NCI-H774 (cell line): ENCODE measurements around the gene ZNF22.

Experiments used
- DNase-seq: peaks from one replicate; lab custom pipeline; 2025; lab: John Stamatoyannopoulos, UW

Gene ZNF22

DNA sequence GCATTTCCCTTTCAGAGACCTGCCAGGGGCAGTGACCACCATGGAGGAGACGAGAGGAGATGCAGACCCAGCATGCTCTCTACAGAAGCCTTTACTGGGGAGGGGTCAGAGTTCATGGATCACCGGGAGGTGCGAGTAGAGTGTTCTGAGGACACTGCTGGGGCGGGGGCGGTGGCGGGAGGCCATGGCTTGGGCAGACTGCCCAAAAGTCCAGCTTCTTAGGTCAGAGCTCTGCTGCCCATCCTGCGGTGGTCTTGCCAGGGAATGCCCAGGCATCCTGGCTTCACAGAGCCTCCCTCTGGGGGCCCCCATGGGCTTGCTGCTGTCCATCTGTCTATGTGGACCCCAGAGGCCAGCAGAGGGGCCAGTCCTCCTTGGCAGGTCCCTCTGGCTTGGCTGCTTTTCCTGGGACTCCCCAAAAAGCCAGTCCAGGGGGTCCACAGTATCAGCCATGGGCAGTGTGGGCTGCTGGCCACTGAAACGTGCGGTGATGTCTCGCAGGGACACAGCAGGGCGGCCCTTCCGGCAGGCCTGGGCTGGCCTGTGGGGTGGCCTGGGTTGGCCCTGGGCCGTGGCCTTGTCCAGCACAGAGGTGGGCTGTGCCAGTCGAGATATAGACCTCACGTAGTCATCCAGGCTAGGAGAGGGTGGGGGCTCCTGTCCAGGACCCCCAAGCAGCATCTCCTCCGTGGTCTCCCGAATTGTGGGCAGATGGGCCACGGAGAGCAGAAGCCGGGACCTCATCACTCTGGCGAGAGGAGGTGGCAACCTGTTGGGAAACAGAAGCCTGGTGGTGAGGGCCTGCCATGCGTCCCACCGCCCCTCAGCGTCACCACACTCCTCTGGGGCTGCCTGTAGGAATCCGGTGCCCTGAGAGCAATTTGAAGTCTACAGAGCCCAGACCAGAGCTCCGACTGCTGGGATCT, 23.2 kb upstream of the ZNF22 start:
- no peak for DNase-seq

GRCh38 chr10:44978213-44978569, 22.5 kb upstream of the ZNF22 start:
- DNase-seq, result no peak

- DNase-seq, result peak; percentile 92
These were observed 22.0 kb upstream of the ZNF22 start, which contains the start of gene DEPP1 for GRCh38 chr10:44978570-44979280. Gene DEPP1 (minus strand): TSS chr10:44978809. CDS start chr10:44978030, 779 bp downstream.

DNA sequence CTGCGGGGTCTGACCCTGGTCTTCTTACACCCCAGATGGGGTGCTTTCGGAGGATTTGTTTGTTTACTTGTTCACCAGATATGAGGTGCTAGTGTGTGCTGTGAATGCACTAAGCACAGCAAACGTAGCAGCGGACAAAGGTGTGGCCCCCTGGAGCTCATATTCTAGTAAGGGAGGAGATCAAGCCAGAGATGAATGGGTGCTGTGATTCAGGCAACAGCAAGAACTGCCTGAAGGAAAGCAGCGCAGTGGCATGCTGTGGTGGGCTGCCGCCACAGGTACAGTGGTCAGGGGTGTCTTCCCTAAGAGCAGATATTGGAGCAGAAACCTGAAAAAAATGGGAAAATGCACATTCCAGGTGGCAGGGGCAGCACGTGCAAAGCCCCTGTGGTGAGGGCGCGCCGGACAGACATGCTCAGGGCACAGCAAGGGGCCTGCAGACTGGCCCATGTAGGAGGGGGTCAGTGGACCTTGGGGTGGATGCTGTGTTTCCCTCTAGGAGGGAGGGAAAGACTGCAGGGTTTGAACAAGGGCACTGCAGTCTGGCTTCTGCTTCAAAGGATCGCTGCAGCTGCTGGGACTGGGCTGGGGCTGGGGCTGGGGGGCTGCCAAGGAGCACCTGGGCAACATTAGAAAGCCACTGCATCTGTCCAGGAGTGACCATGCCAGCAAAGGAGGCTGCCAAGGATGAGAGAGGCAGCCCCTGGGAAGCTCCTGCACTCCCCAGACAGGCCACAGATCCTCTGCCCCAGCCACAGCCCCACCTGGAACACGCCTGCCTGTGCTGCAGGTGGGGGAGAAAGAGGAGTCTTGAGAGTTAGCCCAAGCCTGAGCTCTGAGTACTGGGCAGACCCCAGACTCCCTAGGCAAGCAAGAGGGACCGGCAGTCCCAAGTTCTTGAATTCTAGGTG, 21.2 kb upstream of the ZNF22 start:
- DNase-seq, result no peak

- no peak for DNase-seq
These were observed 20.2 kb upstream of the ZNF22 start for GRCh38 chr10:44980309-44981171.

DNA sequence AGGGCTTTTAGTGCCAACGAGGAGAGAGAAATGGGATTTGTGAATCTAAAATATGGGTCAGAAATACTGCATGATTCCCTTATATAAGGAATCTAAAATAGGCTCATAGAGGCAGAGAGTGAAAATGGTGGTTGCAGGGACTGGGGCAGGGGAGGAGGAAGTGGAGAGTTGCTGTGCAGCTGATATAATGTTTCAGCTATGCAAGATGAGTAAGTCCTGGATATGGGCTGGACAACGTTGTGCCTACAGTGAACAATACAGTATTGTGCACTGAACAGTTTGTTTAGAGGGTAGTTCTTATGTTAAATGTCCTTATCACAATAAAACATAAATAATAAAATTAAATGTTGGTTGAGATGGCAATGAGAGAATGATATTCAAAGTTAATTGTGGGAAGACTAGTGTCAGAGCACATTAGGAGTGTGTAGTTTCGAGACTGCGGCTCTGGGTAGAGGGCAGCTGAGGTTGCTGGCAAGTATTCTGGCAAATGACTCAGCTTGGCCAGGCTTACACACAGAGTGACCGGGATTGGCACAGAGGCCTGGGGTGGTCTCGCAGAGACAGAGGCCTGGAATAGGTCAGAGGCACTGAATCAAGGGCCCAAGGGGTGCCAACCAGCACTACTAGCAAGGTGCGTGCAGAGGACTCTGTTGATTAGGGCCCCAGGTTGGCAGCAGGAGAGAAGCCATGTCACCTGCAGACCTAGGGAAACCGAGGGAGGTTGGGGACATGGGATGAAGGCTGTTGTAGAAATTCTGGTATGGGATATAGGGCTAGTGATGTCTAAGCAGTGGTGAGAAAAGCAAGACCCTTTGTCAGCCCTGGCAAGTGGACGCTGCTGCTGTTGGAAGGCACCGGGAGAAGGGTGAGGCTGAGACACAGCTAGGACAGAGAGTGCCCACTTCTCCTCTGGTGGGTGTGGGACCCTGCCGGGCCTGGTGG, 19.3 kb upstream of the ZNF22 start:
- no peak for DNase-seq

- DNase-seq, result no peak
These were observed 18.6 kb upstream of the ZNF22 start for GRCh38 chr10:44982114-44982460.

DNA sequence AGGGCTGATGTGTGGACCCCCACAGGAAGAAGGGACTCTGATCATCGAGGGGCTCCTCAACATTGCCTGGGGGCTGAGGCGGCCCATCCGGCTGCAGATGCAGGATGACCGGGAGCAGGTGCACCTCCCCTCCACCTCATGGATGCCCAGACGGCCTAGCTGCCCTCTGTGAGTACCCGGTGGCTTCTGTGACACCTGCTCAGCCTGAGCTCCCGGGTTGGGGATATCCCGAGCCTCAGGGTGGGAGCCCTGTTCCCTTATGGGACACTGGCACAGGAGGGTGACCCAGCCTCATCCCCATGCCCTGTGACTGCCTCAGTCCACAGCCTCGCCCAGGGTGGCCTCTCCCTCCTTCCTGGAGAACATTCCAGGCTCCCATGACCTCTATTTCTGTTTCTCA, 18.2 kb upstream of the ZNF22 start:
- DNase-seq, result no peak

DNA sequence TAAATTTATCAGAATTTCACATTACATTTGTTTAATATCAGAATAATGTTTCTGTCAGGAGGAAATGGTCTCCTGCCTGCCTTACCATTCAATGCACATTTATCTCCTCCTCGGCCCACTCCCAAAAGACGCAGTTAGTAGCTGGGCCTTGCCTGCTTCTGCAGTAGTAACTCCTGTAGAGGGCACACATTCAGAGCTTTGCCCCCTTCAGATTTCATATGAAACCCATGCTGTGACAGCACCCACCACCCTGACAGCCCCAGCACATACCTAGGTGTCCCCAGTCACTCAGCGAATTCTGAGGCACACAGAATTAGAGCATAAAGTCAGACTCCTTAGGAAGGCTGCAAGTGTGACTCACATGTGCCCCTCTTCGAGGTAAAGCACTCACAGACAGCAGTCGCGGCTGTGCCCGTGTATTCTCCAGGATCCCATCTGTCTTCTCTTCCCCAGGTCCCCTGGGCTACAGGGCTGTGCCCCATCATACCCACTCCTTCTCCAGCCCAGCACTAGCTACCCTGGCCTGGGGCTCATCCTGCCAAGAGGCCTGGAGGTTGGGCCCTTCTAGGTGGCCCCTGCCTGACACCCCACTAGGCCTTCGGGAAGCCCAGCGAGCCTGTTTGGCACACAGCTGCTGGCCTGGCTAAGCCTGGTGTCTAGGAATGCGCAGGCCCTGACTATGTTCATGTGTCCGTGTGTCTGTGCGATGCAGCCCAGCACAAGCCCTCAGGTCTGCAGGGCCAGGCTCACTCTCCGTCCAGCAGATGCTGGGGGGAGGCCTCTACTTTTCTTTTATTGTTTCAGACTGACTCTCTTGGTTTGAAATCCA, 17.4 kb upstream of the ZNF22 start:
- no peak for DNase-seq

- no peak for DNase-seq
These were observed 16.8 kb upstream of the ZNF22 start for GRCh38 chr10:44983895-44984278.

DNA sequence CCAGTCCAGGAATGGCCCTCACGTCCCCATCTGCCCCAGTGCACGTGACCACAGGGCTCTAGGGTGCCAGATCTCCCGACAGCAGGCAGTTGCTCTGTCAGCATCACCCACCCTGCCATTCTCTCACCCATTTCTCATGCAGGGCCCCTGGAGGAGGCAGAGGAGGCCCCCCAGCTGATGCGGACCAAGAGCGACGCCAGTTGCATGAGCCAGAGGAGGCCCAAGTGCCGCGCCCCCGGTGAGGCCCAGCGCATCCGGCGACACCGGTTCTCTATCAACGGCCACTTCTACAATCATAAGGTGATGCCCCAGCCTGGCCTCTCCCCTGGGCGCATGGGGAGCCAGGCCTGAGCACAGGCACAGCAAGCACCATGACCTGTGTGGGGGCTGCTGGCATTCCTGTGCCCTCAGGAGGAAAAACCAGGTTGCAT, 16.0 kb upstream of the ZNF22 start:
- no peak for DNase-seq

DNA sequence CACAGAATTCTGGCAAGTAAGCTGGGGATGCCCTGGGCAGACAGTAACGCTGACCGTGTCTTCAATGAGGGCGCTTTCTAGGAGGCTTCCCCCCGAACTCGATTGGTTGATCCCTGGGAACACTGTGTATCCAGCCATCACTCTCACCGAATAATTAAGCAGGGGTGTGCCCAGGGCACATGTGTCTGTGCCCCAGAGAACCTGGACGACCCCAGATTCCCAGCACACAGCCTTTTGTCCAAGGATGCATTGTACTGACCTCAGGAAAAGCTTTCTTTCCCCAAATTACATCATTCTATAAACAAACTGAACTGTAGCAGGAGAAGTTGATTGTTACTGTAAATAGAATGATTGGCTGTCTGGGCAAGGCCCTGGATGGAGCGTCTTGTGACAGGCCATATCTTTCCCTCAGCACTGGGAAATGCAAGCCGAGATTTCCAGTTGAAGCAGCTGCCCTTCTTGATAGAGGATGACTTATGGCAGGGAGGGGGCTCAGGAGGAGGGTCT, 15.5 kb upstream of the ZNF22 start:
- DNase-seq, result no peak

GRCh38 chr10:44986179-44986578, 14.5 kb upstream of the ZNF22 start:
- DNase-seq, result no peak

GRCh38 chr10:44986670-44987069, 14.1 kb upstream of the ZNF22 start:
- DNase-seq, result no peak

GRCh38 chr10:44988957-44989585, 11.7 kb upstream of the ZNF22 start:
- DNase-seq, result no peak

DNA sequence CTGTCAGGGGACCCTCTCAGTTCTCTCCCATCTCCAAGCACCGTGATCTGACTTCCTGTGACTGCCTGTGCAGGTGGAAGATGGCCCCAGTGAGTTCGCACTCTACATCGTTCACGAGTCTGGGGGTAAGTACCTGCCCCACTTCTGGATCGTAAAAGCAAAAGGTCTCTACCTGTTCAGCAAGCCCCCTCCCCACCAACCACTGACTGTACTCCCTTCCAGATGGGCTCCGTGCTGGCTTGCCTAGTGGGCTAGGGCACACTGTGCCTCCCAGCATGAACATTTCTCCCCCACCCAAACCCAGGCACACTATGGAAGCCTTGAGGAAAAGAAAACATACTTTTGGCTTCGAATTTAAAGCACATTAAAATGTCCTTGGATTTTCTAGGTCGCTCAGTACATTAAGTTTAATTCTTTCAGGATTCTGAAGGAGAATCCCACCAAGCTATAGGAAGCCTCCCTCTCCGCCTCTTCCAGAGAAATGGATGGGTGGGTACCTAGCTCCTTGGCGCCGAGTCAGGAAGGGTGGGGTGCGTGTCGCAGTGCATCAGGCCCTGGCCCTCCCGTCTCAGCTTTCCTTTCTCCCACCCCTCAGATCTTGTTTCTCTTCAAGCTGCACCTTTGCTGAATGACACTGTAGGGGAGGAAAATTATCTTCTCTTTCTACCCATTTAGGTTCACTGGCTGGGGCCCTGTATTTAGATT, 11.0 kb upstream of the ZNF22 start:
- DNase-seq, result no peak

DNA sequence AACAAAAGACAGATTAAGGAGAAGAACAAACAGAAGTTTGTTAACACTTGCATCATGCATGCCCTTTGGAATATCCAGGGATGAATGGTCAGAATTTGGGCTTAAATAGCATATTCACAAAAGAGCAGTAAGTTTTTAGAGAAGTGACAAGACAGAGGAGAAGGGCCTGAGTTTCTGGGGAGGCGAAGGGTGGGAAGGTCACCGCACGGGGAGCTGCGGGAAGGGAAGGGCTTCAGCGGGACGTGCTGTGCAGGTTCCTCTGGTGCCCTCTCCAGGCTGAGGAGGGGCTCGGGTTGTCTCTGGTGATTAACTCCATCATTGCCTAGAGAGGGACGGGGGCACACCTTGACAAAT, 10.4 kb upstream of the ZNF22 start:
- no peak for DNase-seq

DNA sequence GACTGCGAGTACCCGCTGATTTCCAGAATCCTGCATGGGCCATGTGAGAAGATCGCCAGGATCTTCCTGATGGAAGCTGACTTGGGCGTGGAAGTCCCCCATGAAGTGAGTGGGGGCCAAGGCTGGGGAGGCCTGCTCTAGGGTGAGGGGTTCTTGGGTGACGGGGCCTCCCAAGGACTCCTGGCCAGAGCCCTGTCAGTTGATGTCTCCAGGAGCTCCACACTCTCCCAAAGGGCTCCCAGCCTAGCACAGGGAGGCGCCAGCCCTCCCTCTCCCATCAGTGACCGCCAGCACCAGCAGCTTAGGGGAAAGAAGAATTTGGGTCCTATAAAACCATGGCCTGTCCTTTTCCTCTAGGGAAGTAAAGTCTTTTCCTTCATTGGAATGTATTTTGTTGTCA, 9.8 kb upstream of the ZNF22 start:
- no peak for DNase-seq
